HG02870 (cell line): ENCODE measurements around the gene KRT76.

ENCODE experiments used
- ATAC-seq: cut with Tn5 transposase; IDR thresholded peaks from one replicate; pipeline ENCODE4 v1.9.1; 2021; ENCODE audit warnings: mild to moderate bottlenecking, moderate library complexity; ENCODE audit not compliant: unreplicated experiment

The KRT76 gene

DNA sequence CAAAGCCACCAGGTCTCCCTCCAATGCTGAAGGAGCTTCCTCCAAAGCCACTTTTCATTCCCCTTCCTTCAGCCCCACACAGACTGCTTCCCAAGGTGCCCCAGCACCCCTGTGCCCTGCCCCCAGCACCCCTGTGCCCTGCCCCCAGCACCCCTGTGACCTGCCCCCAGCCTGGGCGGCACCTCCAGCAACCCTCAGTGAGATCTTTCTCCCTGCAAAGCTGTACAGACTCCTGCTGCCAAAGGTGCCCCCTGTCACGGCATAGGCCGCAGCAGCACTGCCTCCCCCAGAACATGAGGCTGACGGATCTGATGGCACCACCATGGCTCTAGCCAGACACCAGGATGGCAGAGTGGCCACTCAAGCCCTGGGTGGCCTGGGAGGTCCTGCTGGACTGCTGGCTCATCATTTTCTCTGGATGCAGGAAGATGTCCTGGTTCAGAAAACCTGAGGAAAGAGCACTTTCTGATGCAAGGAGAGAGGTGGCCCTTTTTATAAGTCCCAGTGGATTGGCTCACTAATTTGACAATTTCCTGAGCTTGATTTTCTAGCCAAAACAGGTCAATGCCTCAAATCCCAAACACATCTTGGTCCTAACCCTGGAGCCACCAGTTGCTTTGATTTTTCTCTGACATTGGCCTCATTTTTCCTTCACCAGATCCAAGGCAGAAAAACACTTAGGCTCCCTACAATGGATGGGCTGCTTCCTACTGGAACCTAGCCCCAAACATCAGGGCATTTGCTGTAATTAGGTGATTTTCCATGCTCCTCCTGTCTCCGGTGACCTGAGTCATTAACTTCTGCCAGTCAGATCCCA is 41.1 kb downstream of the KRT76 start:
- ATAC-seq: no peak

DNA sequence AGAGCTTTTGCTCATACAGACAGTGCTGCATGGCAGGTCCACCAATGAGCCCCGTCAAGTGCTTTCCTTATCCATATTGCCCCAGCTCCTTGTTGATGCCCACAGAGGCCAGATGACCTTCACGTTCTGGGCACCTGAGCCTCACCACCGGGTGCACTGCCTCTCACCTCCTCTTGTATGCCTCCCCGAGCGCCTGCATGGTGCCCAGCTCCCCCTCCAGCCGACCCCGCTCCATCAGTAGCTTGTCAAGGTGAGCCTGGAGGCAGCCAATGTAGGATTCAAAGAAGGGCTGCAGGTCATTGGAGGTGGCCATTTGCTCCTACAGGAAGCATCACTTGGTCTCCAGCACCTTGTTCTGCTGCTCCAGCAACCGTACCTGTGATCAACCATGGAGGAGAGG is 42.0 kb downstream of the KRT76 start:
- ATAC-seq: no peak

DNA sequence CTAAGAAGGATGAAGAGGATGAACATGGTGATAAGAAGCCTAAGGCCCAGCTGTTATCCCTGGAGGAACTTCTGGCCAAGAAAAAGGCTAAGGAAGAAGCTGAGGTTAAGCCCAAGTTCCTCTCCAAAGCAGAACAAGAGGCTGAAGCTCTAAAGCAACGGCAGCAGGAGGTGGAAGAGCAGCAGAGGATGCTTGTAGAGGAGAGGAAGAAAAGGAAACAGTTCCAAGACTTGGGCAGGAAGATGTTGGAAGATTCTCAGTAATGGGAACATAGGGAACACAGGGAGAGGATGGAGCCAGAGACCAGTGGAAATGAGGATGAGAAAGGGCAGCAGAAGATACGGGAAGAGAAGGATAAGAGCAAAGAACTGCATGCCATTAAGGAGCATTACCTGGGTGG is 46.4 kb downstream of the KRT76 start:
- no peak for ATAC-seq

DNA sequence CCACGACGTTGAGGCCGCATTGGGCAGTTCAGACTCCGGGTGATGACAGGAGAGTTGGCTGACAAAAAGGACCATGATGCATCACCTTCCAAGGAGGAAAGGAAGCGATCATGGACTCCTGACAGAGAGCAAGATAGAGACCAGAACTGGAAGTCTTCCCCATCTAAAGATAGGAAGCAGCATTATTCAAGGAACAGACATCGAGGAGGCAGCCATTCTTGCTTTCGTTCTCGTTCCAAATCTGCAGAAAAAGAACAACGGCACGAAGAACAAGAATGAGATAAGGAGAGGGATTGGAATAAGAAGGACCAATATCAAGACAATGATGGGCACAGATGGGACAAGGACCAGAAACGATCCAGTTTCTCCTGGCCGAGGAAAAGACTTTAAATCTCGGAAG is 46.8 kb downstream of the KRT76 start:
- ATAC-seq: no peak

DNA sequence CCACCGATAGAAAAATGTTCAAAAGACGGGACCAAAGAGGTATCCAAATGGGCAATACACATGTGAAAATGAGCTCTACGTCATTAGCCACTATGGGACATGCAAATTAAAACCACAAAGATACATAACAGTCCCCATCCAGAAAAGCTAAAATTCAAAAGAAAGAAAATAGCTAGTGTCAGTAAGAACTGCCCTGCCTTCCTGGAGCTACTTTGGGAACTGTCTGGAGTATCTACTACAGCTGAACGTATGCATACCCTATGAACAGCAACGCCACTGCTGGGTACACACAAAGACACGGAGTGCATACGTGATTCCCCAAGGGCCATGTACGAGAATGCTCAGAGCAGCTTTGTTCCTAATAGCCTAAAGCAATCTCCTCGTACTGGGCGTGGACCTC is 48.0 kb downstream of the KRT76 start:
- no peak for ATAC-seq

DNA sequence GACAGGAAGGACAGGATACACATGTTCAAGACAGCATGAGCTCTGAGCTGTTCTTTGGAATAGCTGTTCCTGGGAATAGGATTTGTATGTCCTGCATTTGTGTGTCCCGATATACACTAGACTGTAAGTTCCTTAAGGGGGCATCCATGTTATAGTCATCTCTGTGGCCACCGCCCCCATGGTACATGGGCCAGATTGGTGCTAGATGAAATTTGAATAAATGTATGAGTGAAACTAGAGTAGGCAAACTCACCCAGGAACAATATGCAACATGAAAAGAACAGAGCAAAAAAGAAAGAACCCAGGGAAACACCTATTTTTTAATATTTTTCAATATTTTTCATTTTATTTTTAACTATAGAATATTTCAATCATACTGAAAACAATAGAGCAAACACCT is 48.8 kb downstream of the KRT76 start:
- no peak for ATAC-seq

DNA sequence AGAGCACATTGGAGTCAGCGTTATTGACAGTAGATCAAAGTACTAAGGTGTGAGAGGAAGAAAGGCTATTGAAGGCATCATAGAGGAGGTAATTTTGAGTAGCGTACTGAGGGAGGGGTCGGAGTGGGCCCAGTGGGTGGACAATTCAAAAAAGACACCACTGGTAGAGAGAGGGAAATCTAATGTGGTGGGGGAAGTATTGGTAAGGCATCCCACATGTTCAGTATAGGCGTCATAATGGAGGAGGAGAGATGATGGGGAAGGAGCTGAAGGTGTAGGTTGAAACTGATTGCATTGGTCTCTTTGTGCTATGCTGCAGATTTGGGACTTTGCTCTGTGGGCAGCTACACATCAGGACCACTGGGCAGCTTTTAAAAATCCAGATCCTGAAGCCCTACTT is 50.1 kb downstream of the KRT76 start:
- ATAC-seq: no peak

DNA sequence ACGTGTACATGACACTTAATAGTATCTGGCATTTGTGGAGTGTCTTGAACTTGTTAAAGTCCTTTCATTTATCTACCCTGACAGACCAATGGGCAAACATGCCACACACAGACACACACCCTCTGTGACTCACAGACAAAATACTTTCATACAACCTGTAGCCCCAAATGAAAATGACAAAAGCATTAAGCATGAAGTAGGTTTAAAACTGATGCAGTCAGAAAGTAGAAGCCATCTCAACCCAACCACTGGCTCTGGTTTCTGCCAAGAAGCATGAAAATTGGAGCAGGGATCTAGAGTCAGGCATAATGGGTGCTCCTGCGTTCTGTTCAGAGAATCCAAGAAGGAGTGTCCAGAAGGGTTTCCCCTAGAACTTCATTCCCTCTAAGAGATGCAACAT is 50.7 kb downstream of the KRT76 start:
- no peak for ATAC-seq

DNA sequence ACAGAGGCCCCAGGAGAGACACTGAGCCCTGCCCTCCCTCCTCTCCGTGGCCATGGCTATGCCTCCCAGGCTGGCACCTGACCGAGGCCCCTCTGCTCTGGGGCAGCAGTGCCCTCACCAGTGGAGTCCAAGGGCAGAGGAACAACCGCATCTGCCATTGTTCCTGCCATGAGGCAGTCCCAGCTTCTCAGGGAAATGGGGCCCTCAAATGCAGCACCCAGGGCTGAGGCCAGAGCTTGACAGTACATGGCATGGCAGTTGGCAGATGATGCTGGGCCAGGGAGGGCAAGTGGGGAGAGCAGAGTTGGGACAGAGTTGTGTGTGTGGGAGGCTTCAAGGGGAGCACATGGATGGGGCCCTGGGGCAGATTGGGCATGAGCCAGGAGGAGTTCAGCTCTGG is 52.8 kb downstream of the KRT76 start:
- no peak for ATAC-seq

DNA sequence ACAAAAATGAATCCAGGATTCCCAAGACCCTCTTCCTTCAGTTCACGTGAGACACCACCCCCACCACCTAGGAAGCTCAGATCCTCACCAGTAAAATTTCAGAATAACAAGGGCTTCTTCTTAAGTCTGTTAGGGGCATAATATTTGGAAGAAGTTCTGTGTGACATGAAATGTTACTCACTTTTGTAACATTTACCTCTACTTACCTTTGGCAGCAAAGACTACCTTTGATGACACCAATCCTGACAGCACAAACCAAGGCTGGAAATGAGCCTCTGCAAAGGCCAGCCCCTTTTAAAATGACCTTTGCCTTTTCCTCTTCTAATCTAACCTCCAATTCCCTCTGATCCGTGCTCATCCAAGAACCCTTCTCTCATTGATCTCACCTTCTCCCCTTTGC is 54.5 kb downstream of the KRT76 start:
- ATAC-seq: no peak

DNA sequence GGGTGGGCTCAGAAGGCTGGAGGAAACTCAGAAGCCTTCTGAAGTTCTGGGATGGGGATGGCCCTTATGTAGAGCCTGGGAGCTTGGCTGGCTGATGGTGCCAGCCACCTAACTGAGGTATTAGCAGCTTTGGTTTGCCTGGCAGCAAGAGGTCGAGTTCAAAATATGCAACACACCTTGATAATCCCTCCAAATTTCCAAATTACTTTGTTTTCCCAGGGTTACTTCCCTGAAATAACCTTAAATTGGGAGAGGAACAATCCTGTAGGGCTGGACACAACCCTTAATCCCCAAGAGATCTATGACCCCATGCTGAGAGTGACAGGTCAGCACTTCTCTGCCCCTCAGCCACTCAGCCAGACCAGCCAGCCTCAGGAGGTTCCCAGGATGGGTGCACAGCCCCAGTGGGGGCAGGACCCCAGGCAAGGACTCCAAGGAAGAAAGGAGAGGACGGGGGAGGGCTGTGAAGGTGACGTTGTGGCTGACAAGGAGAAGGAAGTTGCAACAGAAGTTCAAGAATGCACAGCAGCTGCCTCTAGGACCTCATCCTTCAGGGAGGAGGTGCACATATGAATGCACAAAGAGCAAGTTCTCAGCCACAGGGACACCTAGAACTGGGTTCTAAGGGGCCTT is 55.2 kb downstream of the KRT76 start:
- no peak for ATAC-seq

DNA sequence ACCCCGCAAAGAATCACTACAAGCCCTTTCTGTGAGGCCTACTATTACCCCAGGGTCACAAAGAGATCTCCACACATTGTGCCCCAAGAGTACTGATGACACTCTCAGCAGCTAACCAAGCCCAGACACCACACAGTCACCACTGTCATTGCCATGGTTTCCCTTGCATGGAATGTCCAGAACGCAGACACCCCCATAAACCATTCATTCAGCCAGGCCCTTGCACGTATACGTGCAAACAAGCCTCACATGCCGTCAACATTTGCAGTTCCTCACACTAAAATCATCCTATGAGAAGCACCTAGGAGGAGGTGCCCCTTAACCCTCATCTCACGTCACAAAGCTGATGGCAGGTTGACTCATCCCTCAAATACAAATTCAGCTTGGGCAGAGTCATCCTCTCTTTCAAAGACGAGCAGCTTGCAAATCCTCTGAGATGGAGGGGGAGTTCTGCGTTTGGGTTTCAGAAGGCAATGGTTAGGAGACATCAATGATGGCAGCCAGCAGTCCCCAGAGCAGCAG is 56.7 kb downstream of the KRT76 start:
- ATAC-seq: no peak
